ENCODE results near the gene WDFY1. TPM values are rescaled to one million over a fixed set of nuclear protein-coding genes. Genes with fewer than 3 reads are reported as not detected.

Gene WDFY1
- total RNA-seq, 4 donors from 2014 or later = 33.1 to 61.8 (median 50.4) TPM

- Histone ChIP-seq H3K27ac (no peak overlapping the region), H3K27me3 (no peaks in the 10 kb centered on the region), H3K36me3 (peaks cover 0 to 24% (median 0%) of the 10 kb centered on the region in 3 donors), H3K4me1 (peaks cover 0 to 11% (median 3%) of the 10 kb centered on the region in 4 donors), H3K4me3 (no peak overlapping the region), H3K9me3 (no peaks in the 10 kb centered on the region)
- 82 to 85% methylated on average over 8 of the region's 8 CpGs for WGBS, 2 donors
- no peak for DNase-seq (ENCODE audit: low spot score in 2 of 2)
- no peak for TF ChIP-seq CTCF (IDR thresholded peaks at IDR 0.05)
- TF ChIP-seq EP300 (IDR thresholded peaks at IDR 0.05) = no peak
- no peak for TF ChIP-seq POLR2A (IDR thresholded peaks at IDR 0.05)
These were observed 36.7 kb downstream of the WDFY1 start for GRCh38 chr2:223908304-223908998.

- no peak for TF ChIP-seq POLR2A (IDR thresholded peaks at IDR 0.05)
- TF ChIP-seq EP300 (IDR thresholded peaks at IDR 0.05) = no peak
- no peak for TF ChIP-seq CTCF (IDR thresholded peaks at IDR 0.05)
- no peak for DNase-seq (ENCODE audit: low spot score in 2 of 2)
- Histone ChIP-seq H3K36me3 (peaks cover 0 to 28% (median 3%) of the 10 kb centered on the region in 3 donors), H3K4me3 (no peak overlapping the region), H3K27me3 (no peaks in the 10 kb centered on the region), H3K9me3 (no peaks in the 10 kb centered on the region), H3K27ac (no peak overlapping the region), H3K4me1 (peaks cover 0 to 11% (median 3%) of the 10 kb centered on the region in 4 donors)
- WGBS, 2 donors = 27 to 33% methylated on average over 2 of the region's 2 CpGs
These were observed 39.1 kb downstream of the WDFY1 start for GRCh38 chr2:223905996-223906395.

- H3K27ac ChIP-seq = no peak overlapping the region
- peaks cover 0 to 4% (median 0%) of the 10 kb centered on the region in 4 donors for H3K4me1 ChIP-seq
- no peaks in the 10 kb centered on the region for H3K9me3 ChIP-seq
- DNase-seq (ENCODE audit: low spot score in 2 of 2) = no peak
- 75% methylated on average over 2 of the region's 2 CpGs for WGBS, 2 donors
- no peak overlapping the region for H3K4me3 ChIP-seq
- H3K36me3 ChIP-seq = peaks cover 0 to 64% (median 14%) of the 10 kb centered on the region in 3 donors
- no peak for TF ChIP-seq EP300 (IDR thresholded peaks at IDR 0.05)
- TF ChIP-seq CTCF (IDR thresholded peaks at IDR 0.05) = no peak
- H3K27me3 ChIP-seq = no peaks in the 10 kb centered on the region
These were observed 43.3 kb downstream of the WDFY1 start for GRCh38 chr2:223901854-223902253.

GRCh38 chr2:223901311-223901710 lies 43.8 kb downstream of the WDFY1 start:
- no peak overlapping the region for H3K27ac ChIP-seq
- H3K36me3 ChIP-seq = peaks cover 0 to 64% (median 14%) of the 10 kb centered on the region in 3 donors
- no peaks in the 10 kb centered on the region for H3K9me3 ChIP-seq
- DNase-seq (ENCODE audit: low spot score in 2 of 2) = no peak
- TF ChIP-seq EP300 (IDR thresholded peaks at IDR 0.05) (no peak), CTCF (IDR thresholded peaks at IDR 0.05) (no peak), POLR2A (IDR thresholded peaks at IDR 0.05) (no peak)
- H3K27me3 ChIP-seq = no peaks in the 10 kb centered on the region
- peaks cover 0 to 3% (median 0%) of the 10 kb centered on the region in 4 donors for H3K4me1 ChIP-seq
- WGBS, 2 donors = 56 to 64% methylated on average over 5 of the region's 5 CpGs
- no peak overlapping the region for H3K4me3 ChIP-seq

- no peak overlapping the region for H3K4me3 ChIP-seq
- peaks cover 0 to 68% (median 14%) of the 10 kb centered on the region in 3 donors for H3K36me3 ChIP-seq
- H3K4me1 ChIP-seq = no peaks in the 10 kb centered on the region
- no peak overlapping the region for H3K27ac ChIP-seq
- H3K9me3 ChIP-seq = no peaks in the 10 kb centered on the region
- no peaks in the 10 kb centered on the region for H3K27me3 ChIP-seq
- 76 to 93% methylated on average over 1 of the region's 1 CpG for WGBS, 2 donors
- TF ChIP-seq POLR2A (IDR thresholded peaks at IDR 0.05) = no peak
- no peak for TF ChIP-seq EP300 (IDR thresholded peaks at IDR 0.05)
- no peak for TF ChIP-seq CTCF (IDR thresholded peaks at IDR 0.05)
- DNase-seq (ENCODE audit: low spot score in 2 of 2) = no peak
These were observed 44.6 kb downstream of the WDFY1 start for GRCh38 chr2:223900531-223900930.
